Calu3 (cell line): ENCODE measurements around the gene MX1. TPM values are rescaled to one million over a fixed set of nuclear protein-coding genes. Genes with fewer than 3 reads are reported as not detected.

Experiments
- BruUV-seq: library from RNA; stranded (reverse); fragments of 400-500 nt; replicated peaks from 2 replicates; lab custom pipeline; 2021; lab: Mats Ljungman, UMichigan
- CTCF ChIA-PET: fragments of 300-600 bp; sonication (Branson Sonifier 250); formaldehyde crosslinking; loops from one replicate; lab custom pipeline; 2022; ENCODE audit warnings: antibody characterized with exemption; lab: Charles Lee
- DNase-seq: peaks from one replicate; pipeline ENCODE4 v3.0.0; 2022
- H3K27ac Mint-ChIP-seq: one replicate; pipeline ENCODE4 v1.8.0; 2022; ENCODE audit warnings: mixed read lengths; ENCODE audit not compliant: unreplicated experiment
- H3K27me3 Mint-ChIP-seq: one replicate; pipeline ENCODE4 v1.8.0; 2022; ENCODE audit warnings: mixed read lengths; ENCODE audit not compliant: unreplicated experiment
- H3K36me3 Mint-ChIP-seq: one replicate; pipeline ENCODE4 v1.8.0; 2022; ENCODE audit warnings: mild to moderate bottlenecking, moderate library complexity, mixed read lengths; ENCODE audit not compliant: insufficient read depth, unreplicated experiment
- H3K4me1 Mint-ChIP-seq: one replicate; pipeline ENCODE4 v1.8.0; 2022; ENCODE audit warnings: mild to moderate bottlenecking, low read depth, mixed read lengths; ENCODE audit not compliant: unreplicated experiment
- H3K4me3 Mint-ChIP-seq: one replicate; pipeline ENCODE4 v1.8.0; 2022; ENCODE audit warnings: mild to moderate bottlenecking, low read depth, moderate library complexity, mixed read lengths; ENCODE audit not compliant: unreplicated experiment
- H3K9me3 Mint-ChIP-seq: one replicate; pipeline ENCODE4 v1.8.0; 2022; ENCODE audit warnings: low read depth, mixed read lengths; ENCODE audit not compliant: unreplicated experiment
- intact Hi-C: fragments of 100-400 bp; cut with micrococcal nuclease; formaldehyde crosslinking; loops from one replicate; pipeline ENCODE4 v1.10.0; 2022; ENCODE audit not compliant: unreplicated experiment
- total RNA-seq: library from RNA; stranded (reverse); gene quantifications from 2 replicates; pipeline ENCODE4 v1.2.3, GENCODE V29; 2022
- TF ChIP-seq, protein P1 (sequence below): fragments of 200-600 bp; IDR thresholded peaks from one replicate; pipeline ENCODE4 v1.8.0; 2022; ENCODE audit warnings: antibody characterized with exemption; ENCODE audit not compliant: unreplicated experiment

MX1 gene
- total RNA-seq, 1 experiment from 2014 or later = 175 TPM

- no peaks in the 10 kb centered on the region for H3K4me1 Mint-ChIP-seq
- H3K27ac Mint-ChIP-seq = no peak overlapping the region
- no peak overlapping the region for H3K4me3 Mint-ChIP-seq
- BruUV-seq = no TSS peak
- intact Hi-C loops = no loop called here
- H3K36me3 Mint-ChIP-seq = peaks cover 5% of the 10 kb centered on the region
- H3K9me3 Mint-ChIP-seq = no peaks in the 10 kb centered on the region
- CTCF ChIA-PET = interaction anchor here (0.6 kb wide), 1 partner anchor 46 kb away, joined by 6 read pairs; no protein-coding TSS in a partner anchor
- no peaks in the 10 kb centered on the region for H3K27me3 Mint-ChIP-seq
- DNase-seq = no peak
- TF ChIP-seq, protein P1, sequence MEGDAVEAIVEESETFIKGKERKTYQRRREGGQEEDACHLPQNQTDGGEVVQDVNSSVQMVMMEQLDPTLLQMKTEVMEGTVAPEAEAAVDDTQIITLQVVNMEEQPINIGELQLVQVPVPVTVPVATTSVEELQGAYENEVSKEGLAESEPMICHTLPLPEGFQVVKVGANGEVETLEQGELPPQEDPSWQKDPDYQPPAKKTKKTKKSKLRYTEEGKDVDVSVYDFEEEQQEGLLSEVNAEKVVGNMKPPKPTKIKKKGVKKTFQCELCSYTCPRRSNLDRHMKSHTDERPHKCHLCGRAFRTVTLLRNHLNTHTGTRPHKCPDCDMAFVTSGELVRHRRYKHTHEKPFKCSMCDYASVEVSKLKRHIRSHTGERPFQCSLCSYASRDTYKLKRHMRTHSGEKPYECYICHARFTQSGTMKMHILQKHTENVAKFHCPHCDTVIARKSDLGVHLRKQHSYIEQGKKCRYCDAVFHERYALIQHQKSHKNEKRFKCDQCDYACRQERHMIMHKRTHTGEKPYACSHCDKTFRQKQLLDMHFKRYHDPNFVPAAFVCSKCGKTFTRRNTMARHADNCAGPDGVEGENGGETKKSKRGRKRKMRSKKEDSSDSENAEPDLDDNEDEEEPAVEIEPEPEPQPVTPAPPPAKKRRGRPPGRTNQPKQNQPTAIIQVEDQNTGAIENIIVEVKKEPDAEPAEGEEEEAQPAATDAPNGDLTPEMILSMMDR = no peak
Observed at GRCh38 chr21:41449613-41450012, 23.6 kb downstream of the MX1 start.

DNA sequence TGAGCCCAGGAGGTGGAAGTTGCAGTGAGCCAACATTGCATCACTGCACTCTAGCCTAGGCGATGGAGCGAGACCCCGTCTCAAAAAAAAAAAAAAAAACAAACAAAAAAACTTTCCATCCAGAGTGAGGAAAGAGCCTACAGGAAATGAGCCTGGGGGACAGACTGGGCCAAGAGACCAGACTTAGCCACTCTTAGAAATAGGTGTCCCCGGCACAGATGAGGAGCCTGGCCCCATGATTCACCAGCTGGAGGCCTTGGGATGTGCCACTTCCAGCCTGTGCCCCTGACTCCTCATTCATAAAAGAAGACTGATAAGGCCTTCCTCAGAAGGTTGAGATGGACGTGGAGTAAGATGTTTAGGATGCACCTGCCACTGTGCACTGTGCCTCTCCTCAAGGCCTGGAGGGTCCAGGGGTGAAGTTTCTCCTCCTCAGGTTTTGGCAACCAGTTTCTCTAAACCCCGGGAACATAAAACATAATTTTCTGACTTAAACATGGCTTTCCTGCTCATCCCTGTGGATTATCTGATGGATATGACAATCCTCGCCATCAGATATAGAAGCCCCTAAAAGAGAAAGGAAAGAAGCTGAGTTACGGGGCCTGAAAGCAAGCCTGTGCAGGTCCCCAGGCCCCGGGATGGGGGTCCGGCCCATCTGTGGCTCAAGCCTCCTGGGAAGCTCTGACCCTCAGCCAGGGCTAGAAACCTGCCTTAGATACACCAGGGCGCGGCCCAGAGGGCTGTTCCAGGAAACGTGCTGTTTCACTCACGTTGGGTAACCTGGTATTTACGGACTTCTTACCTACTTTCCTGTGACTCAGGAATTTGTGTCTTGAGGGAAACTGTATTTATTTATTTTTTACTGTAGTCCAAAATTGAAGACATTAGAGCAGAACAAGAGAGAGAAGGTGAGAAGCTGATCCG is 26.0 kb downstream of the MX1 start:
- DNase-seq = no peak
- Mint-ChIP-seq H3K36me3 (peaks cover 5% of the 10 kb centered on the region), H3K9me3 (no peaks in the 10 kb centered on the region), H3K4me1 (no peaks in the 10 kb centered on the region), H3K4me3 (no peak overlapping the region), H3K27ac (no peak overlapping the region), H3K27me3 (no peaks in the 10 kb centered on the region)
- intact Hi-C loops = no loop called here
- TF ChIP-seq, protein P1 = no peak
- CTCF ChIA-PET = no interaction called here
- no TSS peak for BruUV-seq

DNA sequence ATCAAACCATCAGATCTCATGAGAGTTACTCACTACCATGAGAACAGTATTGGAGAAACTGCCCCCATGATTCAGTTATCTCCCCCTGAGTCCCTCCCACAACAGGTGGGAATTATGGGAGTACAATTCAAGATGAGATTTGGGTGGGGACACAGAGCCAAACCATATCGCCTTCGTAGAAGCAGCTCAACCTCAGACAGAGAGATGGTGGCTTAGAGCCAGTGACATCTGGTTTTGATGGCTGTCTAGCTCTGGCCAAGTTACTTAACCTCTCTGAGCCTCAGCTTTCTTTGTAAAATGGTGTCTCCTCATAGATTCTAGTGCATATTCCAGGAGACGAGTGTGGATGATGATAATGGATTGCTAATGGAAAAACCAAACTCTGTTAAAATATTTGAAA is 27.2 kb downstream of the MX1 start:
- Mint-ChIP-seq H3K4me1 (no peaks in the 10 kb centered on the region), H3K36me3 (no peaks in the 10 kb centered on the region), H3K9me3 (no peaks in the 10 kb centered on the region), H3K27me3 (no peaks in the 10 kb centered on the region), H3K27ac (no peak overlapping the region), H3K4me3 (no peak overlapping the region)
- intact Hi-C loops = no loop called here
- TF ChIP-seq, protein P1 = no peak
- no peak for DNase-seq
- CTCF ChIA-PET = no interaction called here
- no TSS peak for BruUV-seq

DNA sequence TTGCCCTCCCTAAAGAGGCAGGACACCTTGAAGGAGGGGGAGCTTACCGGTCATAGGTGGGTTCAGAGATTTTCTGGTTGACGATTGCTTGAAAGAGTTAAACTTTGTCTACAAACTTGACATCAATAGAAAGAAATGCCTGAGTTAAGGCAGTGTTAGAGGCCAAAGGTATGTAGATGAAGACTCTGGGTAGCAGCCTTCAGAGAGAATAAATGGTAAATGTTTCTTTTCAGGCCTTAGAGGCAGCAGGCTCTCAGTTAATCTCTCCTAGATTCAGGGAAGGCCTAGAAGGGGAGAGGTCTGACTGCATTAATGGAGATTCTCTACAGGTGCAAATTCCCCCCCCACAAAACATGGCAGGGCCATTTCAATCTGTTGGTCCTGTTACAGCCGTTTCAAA is 27.7 kb downstream of the MX1 start:
- intact Hi-C loops = no loop called here
- CTCF ChIA-PET = no interaction called here
- H3K27ac Mint-ChIP-seq = no peak overlapping the region
- H3K4me3 Mint-ChIP-seq = no peak overlapping the region
- TF ChIP-seq, protein P1 = no peak
- H3K36me3 Mint-ChIP-seq = no peaks in the 10 kb centered on the region
- no peaks in the 10 kb centered on the region for H3K27me3 Mint-ChIP-seq
- DNase-seq = no peak
- BruUV-seq = no TSS peak
- H3K4me1 Mint-ChIP-seq = no peaks in the 10 kb centered on the region
- H3K9me3 Mint-ChIP-seq = no peaks in the 10 kb centered on the region
